ENCODE data around the gene SCTR. TPM values are rescaled to one million over a fixed set of nuclear protein-coding genes. Genes with fewer than 3 reads are reported as not detected.
A peak's percentile ranks its signal among the peaks of the same experiment; 100 is the strongest.

The SCTR gene
- total and polyA plus RNA-seq, 2 of the 13 experiments (the other 11 are each of a cell fraction or from before 2014, with no cell fraction given), result not detected

- TF ChIP-seq ZMYM3 (CRISPR knock-in tag; IDR thresholded peaks at IDR 0.05), result peak; percentile 77
- TF ChIP-seq, protein P1, sequence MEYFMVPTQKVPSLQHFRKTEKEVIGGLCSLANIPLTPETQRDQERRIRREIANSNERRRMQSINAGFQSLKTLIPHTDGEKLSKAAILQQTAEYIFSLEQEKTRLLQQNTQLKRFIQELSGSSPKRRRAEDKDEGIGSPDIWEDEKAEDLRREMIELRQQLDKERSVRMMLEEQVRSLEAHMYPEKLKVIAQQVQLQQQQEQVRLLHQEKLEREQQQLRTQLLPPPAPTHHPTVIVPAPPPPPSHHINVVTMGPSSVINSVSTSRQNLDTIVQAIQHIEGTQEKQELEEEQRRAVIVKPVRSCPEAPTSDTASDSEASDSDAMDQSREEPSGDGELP (IDR thresholded peaks at IDR 0.05; ENCODE audit: borderline replicate concordance, low read depth), result no peak
- peak; percentile 100 for TF ChIP-seq CTCF (CRISPR knock-in tag; IDR thresholded peaks at IDR 0.05)
- 0 out of 2 replicates have a peak, but pooled peaks have one; percentile 59 for TF ChIP-seq RFXANK (CRISPR knock-in tag; IDR thresholded peaks at IDR 0.05)
- TF ChIP-seq ZMAT5 (CRISPR knock-in tag; IDR thresholded peaks at IDR 0.05; ENCODE audit: borderline replicate concordance, low read depth), result no peak
- TF ChIP-seq KDM2A (CRISPR knock-in tag; IDR thresholded peaks at IDR 0.05; ENCODE audit: borderline replicate concordance, low read depth), result peak; percentile 88
- peak; percentile 9; the same call in 1 of the 2 replicates for TF ChIP-seq HIVEP1 (CRISPR knock-in tag; IDR thresholded peaks at IDR 0.05)
- peak; percentile 66; the same call in 1 of the 2 replicates for TF ChIP-seq THAP11 (CRISPR knock-in tag; IDR thresholded peaks at IDR 0.05)
- no peak for TF ChIP-seq ZKSCAN1 (IDR thresholded peaks at IDR 0.05; ENCODE audit: low read length)
- no peak for TF ChIP-seq ZNF7 (CRISPR knock-in tag; IDR thresholded peaks at IDR 0.05)
- TF ChIP-seq POGZ (CRISPR knock-in tag; IDR thresholded peaks at IDR 0.05), result no peak; the same call in 1 of the 2 replicates
- TF ChIP-seq, protein P2, sequence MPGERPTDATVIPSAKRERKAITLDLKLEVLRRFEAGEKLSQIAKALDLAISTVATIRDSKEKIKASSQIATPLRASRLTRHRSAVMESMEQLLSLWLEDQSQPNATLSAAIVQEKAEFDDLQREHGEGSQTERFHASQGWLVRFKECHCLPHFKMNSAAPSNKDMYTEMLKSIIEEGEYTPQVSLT (CRISPR knock-in tag; IDR thresholded peaks at IDR 0.05; ENCODE audit: borderline replicate concordance, low read depth), result no peak
- TF ChIP-seq CCDC6 (CRISPR knock-in tag; IDR thresholded peaks at IDR 0.05), result peak; percentile 82; the same call in 1 of the 2 replicates
- no peak for TF ChIP-seq ZNF354B (CRISPR knock-in tag; IDR thresholded peaks at IDR 0.05)
- TF ChIP-seq MZF1 (CRISPR knock-in tag; IDR thresholded peaks at IDR 0.05; ENCODE audit: borderline replicate concordance), result no peak
- no peak for TF ChIP-seq ZNF724P (CRISPR knock-in tag; IDR thresholded peaks at IDR 0.05; ENCODE audit: borderline replicate concordance)
- TF ChIP-seq, protein P3, sequence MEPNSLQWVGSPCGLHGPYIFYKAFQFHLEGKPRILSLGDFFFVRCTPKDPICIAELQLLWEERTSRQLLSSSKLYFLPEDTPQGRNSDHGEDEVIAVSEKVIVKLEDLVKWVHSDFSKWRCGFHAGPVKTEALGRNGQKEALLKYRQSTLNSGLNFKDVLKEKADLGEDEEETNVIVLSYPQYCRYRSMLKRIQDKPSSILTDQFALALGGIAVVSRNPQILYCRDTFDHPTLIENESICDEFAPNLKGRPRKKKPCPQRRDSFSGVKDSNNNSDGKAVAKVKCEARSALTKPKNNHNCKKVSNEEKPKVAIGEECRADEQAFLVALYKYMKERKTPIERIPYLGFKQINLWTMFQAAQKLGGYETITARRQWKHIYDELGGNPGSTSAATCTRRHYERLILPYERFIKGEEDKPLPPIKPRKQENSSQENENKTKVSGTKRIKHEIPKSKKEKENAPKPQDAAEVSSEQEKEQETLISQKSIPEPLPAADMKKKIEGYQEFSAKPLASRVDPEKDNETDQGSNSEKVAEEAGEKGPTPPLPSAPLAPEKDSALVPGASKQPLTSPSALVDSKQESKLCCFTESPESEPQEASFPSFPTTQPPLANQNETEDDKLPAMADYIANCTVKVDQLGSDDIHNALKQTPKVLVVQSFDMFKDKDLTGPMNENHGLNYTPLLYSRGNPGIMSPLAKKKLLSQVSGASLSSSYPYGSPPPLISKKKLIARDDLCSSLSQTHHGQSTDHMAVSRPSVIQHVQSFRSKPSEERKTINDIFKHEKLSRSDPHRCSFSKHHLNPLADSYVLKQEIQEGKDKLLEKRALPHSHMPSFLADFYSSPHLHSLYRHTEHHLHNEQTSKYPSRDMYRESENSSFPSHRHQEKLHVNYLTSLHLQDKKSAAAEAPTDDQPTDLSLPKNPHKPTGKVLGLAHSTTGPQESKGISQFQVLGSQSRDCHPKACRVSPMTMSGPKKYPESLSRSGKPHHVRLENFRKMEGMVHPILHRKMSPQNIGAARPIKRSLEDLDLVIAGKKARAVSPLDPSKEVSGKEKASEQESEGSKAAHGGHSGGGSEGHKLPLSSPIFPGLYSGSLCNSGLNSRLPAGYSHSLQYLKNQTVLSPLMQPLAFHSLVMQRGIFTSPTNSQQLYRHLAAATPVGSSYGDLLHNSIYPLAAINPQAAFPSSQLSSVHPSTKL (CRISPR knock-in tag; IDR thresholded peaks at IDR 0.05), result peak; percentile 68
- peak; percentile 40; the same call in 1 of the 2 replicates for TF ChIP-seq ZNF563 (CRISPR knock-in tag; IDR thresholded peaks at IDR 0.05)
- TF ChIP-seq IRF2 (CRISPR knock-in tag; IDR thresholded peaks at IDR 0.05), result peak; percentile 86
- TF ChIP-seq YY1 (IDR thresholded peaks at IDR 0.05; ENCODE audit: insufficient read depth, insufficient replicate concordance, low read depth, low read length), result peak; percentile 49
- peak; percentile 62; the same call in 1 of the 2 replicates for TF ChIP-seq MAX (IDR thresholded peaks at IDR 0.05)
- TF ChIP-seq ESRRA (CRISPR knock-in tag; IDR thresholded peaks at IDR 0.05; ENCODE audit: low read depth), result 0 out of 2 replicates have a peak, but pooled peaks have one; percentile 39
Measured at GRCh38 chr2:119476301-119477112, 47.8 kb downstream of the SCTR start (continued).
